ENCODE data around the gene AAMP. TPM values are rescaled to one million over a fixed set of nuclear protein-coding genes. Genes with fewer than 3 reads are reported as not detected.

AAMP gene
- total RNA-seq, 1 donor from 2014 or later: 82.2 TPM

- Mint-ChIP-seq H3K9me3 (no peaks in the 10 kb centered on the region), H3K36me3 (peaks cover 15% of the 10 kb centered on the region), H3K4me3 (no peak overlapping the region), H3K27me3 (no peaks in the 10 kb centered on the region), H3K27ac (peak overlapping the region; percentile 62), H3K4me1 (ENCODE audit: unreplicated experiment) (peaks cover 12% of the 10 kb centered on the region)
- TF ChIP-seq, protein P1, sequence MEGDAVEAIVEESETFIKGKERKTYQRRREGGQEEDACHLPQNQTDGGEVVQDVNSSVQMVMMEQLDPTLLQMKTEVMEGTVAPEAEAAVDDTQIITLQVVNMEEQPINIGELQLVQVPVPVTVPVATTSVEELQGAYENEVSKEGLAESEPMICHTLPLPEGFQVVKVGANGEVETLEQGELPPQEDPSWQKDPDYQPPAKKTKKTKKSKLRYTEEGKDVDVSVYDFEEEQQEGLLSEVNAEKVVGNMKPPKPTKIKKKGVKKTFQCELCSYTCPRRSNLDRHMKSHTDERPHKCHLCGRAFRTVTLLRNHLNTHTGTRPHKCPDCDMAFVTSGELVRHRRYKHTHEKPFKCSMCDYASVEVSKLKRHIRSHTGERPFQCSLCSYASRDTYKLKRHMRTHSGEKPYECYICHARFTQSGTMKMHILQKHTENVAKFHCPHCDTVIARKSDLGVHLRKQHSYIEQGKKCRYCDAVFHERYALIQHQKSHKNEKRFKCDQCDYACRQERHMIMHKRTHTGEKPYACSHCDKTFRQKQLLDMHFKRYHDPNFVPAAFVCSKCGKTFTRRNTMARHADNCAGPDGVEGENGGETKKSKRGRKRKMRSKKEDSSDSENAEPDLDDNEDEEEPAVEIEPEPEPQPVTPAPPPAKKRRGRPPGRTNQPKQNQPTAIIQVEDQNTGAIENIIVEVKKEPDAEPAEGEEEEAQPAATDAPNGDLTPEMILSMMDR (conservative IDR thresholded peaks at IDR 0.05): no peak
- DNase-seq (ENCODE audit: extremely low spot score, unreplicated experiment): no peak
These were observed 10.4 kb upstream of the AAMP start for GRCh38 chr2:218280260-218280870.

DNA sequence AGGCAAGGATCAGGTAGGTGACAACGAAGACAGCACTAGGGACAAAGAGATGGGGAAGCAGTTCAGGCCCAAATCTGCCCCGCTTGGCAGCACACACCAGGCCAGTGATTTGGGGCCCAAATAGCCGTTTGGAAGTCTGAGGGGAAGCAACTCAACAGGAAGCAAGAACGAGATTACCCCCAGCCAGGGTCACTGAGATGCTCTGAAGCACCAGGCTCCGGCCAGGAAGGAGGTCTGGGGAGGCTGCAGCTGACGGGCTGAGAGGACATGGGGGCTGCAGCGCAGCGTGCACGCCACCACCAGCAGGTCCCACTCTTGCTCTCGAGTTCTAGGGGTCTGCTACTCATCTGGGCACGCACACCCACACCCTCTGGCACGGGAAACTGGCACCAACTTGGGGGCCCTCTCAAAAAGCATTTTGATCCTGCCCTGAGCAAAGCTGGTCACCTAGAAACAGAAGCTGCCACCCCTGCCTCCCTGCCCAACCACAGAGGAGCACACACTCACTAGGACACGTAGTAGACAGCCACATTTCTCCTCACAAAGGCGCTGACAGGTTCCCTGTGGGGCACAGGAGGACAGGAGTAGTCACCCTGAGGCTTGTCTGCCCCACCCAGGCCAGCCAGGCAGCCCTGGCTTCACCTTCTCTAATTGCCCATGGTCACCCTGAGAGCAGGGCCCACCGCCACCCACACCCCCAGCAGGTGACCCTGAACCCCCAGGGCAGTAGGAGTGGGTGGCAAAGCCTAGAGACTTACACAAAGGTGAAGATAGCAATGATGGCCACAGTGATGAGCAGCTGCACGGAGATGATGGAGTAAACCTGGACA is 8.8 kb upstream of the AAMP start:
- TF ChIP-seq, protein P1 (conservative IDR thresholded peaks at IDR 0.05): no peak
- Mint-ChIP-seq H3K27ac (peak overlapping the region; percentile 67), H3K4me1 (ENCODE audit: unreplicated experiment) (peaks cover 12% of the 10 kb centered on the region), H3K4me3 (no peak overlapping the region), H3K9me3 (no peaks in the 10 kb centered on the region), H3K36me3 (peaks cover 15% of the 10 kb centered on the region), H3K27me3 (no peaks in the 10 kb centered on the region)
- no peak for DNase-seq (ENCODE audit: extremely low spot score, unreplicated experiment)

- TF ChIP-seq, protein P1 (conservative IDR thresholded peaks at IDR 0.05): no peak
- no peak for DNase-seq (ENCODE audit: extremely low spot score, unreplicated experiment)
- peaks cover 8% of the 10 kb centered on the region for H3K4me1 Mint-ChIP-seq (ENCODE audit: unreplicated experiment)
- H3K4me3 Mint-ChIP-seq: no peak overlapping the region
- H3K9me3 Mint-ChIP-seq: no peaks in the 10 kb centered on the region
- peaks cover 15% of the 10 kb centered on the region for H3K36me3 Mint-ChIP-seq
- H3K27ac Mint-ChIP-seq: peak overlapping the region; percentile 67
- no peaks in the 10 kb centered on the region for H3K27me3 Mint-ChIP-seq
These were observed 8.0 kb upstream of the AAMP start for GRCh38 chr2:218277921-218278320.

DNA sequence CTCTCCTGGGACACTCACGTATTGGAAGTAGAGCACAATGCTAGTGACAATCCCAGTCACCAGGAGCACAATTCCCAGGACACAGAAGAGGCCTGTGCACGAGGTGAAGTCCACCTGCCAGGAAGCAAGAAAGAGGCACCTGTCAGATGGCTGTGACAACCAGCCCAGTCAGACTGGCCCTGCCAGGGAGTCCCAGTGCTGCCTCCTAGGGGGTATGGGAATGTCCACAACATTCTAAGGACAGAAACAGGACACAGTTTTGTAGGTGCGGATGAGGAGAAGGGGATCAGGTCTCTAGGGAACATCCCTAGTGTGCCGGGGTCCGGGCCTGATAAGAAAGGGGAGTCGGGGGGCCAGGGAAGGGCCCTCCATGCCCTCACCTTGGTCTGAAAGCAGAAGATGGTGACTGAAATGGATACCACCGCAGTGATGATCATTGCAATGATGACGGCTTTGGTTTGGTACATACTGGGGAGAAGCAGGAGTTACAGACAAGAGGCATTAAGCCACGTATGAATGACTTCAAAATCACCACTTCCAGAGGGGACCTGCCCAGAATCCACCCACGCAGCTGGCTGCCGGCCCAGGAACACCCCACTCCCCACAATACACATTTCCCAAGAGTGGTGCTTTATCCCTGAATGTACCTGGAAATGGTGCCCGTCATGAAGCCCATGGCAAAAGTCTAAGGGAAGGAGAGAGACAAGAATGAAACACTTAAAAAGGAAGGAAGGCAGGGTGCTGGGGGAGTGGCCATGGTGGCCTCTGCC is 7.2 kb upstream of the AAMP start:
- Mint-ChIP-seq H3K27me3 (no peaks in the 10 kb centered on the region), H3K4me3 (no peak overlapping the region), H3K9me3 (no peaks in the 10 kb centered on the region), H3K27ac (peak overlapping the region; percentile 84), H3K4me1 (ENCODE audit: unreplicated experiment) (peaks cover 15% of the 10 kb centered on the region), H3K36me3 (peaks cover 15% of the 10 kb centered on the region)
- TF ChIP-seq, protein P1 (conservative IDR thresholded peaks at IDR 0.05): no peak
- DNase-seq (ENCODE audit: extremely low spot score, unreplicated experiment): no peak

DNA sequence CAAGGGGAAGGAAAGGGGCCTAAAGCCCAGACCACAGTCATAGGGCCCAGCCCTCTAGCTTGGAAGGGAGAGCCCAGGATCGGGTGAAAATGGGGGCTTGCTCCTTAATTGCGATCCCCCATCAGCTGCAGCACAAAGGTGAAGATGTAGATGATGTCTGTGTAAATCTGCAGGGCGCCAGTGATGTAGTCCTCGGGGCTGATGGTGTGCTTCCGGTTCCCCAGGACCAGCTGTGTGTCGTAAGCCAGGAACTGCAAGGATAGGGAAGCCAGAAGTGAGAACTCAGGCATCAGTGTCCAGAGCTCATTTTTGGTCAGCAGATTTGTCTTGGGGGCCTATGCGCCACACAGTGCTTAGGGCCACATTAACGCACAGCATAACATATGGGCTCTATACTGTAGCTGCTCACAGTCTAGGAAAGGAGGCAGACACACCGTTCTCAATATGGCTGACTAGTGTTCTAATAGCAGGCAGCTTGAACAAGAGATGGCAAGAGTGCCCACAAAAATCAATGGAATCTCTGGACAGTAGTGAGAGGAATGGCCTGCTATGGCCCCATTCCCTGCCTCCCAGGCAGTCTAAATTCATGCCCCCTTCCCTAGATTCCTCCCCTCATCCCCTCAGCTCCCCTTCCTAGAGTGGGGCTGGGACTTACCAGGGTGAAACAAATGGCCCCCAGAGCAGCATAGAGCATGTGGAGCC is 5.6 kb upstream of the AAMP start:
- peaks cover 28% of the 10 kb centered on the region for H3K4me1 Mint-ChIP-seq (ENCODE audit: unreplicated experiment)
- H3K27ac Mint-ChIP-seq: peak overlapping the region; percentile 88
- no peaks in the 10 kb centered on the region for H3K9me3 Mint-ChIP-seq
- TF ChIP-seq, protein P1 (conservative IDR thresholded peaks at IDR 0.05): no peak
- H3K36me3 Mint-ChIP-seq: peaks cover 15% of the 10 kb centered on the region
- no peaks in the 10 kb centered on the region for H3K27me3 Mint-ChIP-seq
- no peak overlapping the region for H3K4me3 Mint-ChIP-seq
- no peak for DNase-seq (ENCODE audit: extremely low spot score, unreplicated experiment)
